MCF 10A (cell line): ENCODE data around the gene PTH1R. TPM values are rescaled to one million over a fixed set of nuclear protein-coding genes. Genes with fewer than 3 reads are reported as not detected.
A peak's percentile ranks its signal among the peaks of the same experiment; 100 is the strongest.

Source experiments
- Bru-seq: library from RNA; stranded (reverse); fragments of 400-500 nt; gene quantifications from one replicate; lab custom pipeline; 2021; lab: Mats Ljungman, UMichigan
- BruChase-seq, 2 experiments: library from RNA; stranded (reverse); fragments of 400-500 nt; gene quantifications; one replicate each; lab custom pipeline; 2021; lab: Mats Ljungman, UMichigan
- BruUV-seq: library from RNA; stranded (reverse); fragments of 400-500 nt; replicated peaks from 2 replicates; lab custom pipeline; 2021; lab: Mats Ljungman, UMichigan
- CTCF ChIA-PET: fragments of 300-600 bp; sonication (Branson Sonifier 250); formaldehyde crosslinking; extraction: SDS; loops from one replicate; lab custom pipeline; 2021; ENCODE audit warnings: antibody characterized with exemption, inconsistent platforms; lab: Yijun Ruan, JAX
- POLR2A ChIA-PET: fragments of 300-600, 350-650 bp; sonication (Branson Sonifier 250); formaldehyde crosslinking; extraction: SDS; loops from one replicate; lab custom pipeline; 2020; ENCODE audit warnings: antibody characterized with exemption, inconsistent platforms; lab: Yijun Ruan, JAX
- DNase-seq: peaks from one replicate; pipeline ENCODE4 v3.0.0-alpha.2; 2018; ENCODE audit not compliant: unreplicated experiment
- H3K27ac Mint-ChIP-seq: one replicate; pipeline ENCODE4 v1.8.0; 2022; ENCODE audit warnings: mild to moderate bottlenecking, low read depth, mixed read lengths; ENCODE audit not compliant: unreplicated experiment
- H3K27me3 Mint-ChIP-seq: one replicate; pipeline ENCODE4 v1.8.0; 2022; ENCODE audit warnings: mixed read lengths; ENCODE audit not compliant: insufficient read depth, unreplicated experiment
- H3K36me3 Mint-ChIP-seq: one replicate; pipeline ENCODE4 v1.8.0; 2022; ENCODE audit warnings: mild to moderate bottlenecking, moderate library complexity, mixed read lengths; ENCODE audit not compliant: insufficient read depth, unreplicated experiment
- H3K4me1 Mint-ChIP-seq: one replicate; pipeline ENCODE4 v1.8.0; 2022; ENCODE audit warnings: mixed read lengths; ENCODE audit not compliant: insufficient read depth, unreplicated experiment
- H3K4me3 Mint-ChIP-seq: one replicate; pipeline ENCODE4 v1.8.0; 2022; ENCODE audit warnings: mild to moderate bottlenecking, moderate library complexity, mixed read lengths; ENCODE audit not compliant: unreplicated experiment
- H3K9me3 Mint-ChIP-seq: one replicate; pipeline ENCODE4 v1.8.0; 2022; ENCODE audit warnings: mixed read lengths; ENCODE audit not compliant: unreplicated experiment
- intact Hi-C: fragments of 100-400 bp; cut with micrococcal nuclease; formaldehyde crosslinking; loops from 2 replicates; pipeline ENCODE4 v1.14.1; 2022
- long read RNA-seq: library from polyadenylated mRNA; stranded (forward); transcript quantifications from one replicate; pipeline ENCODE4 v2.0.0, GENCODE V29; 2022
- total RNA-seq: library from RNA; stranded (reverse); gene quantifications from 2 replicates; pipeline ENCODE4 v1.2.3, GENCODE V29; 2022
- TF ChIP-seq, protein P1 (sequence below): fragments of 200-600 bp; IDR thresholded peaks from one replicate; pipeline ENCODE4 v1.8.0; 2022; ENCODE audit warnings: antibody characterized with exemption, mild to moderate bottlenecking; ENCODE audit not compliant: unreplicated experiment

PTH1R gene
- total RNA-seq (not detected in 2 replicates), Bru-seq, nascent RNA (not detected), BruChase-seq, experiment 1, labeled RNA remaining after a 6-hour chase (not detected), BruChase-seq, experiment 2, labeled RNA remaining after a 2-hour chase (percentile 2 among the genes with signal in this experiment)
- long read RNA-seq = 0 reads

DNA sequence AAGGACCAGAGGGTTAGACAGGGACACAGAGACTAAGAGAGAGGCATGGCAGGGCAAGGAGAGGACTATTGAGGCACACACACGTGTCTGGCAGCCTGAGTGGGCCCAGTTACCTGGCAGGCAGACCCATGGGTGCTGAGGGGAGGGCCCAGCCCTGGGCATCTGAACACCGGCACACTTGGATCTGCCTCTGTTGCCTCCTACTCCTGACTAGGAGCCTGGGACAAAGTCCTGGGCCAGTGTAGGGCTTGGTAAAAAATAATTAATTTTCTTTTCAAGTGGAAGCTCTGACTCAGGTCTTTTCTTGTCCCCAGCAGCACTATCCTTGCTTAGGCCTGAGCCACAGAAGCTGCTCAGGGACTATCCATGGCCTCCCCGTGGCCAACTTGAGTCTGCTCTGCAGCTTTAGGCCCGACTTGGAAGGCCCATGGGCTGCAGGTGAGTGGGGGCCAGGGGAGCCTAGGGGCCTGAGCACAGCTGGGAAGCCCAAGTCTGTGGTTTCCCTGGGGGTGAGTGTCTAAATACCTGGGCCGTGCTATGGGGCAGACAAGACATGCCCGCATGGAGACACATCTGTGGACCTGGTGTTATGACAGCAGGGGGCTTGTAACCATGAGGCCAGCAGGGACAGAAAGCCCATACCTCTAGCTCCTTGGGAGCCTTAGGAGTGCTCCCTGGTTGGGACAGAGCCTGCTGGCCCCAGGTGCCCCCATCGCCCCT, at the start of gene PTH1R:
Gene PTH1R (plus strand): TSS at position 316 of the 720 bp plus-strand sequence. CDS start 5,839 bp downstream, outside the sequence.
- H3K27ac Mint-ChIP-seq = no peak within 1 kb of the TSS
- H3K4me1 Mint-ChIP-seq = no peaks in the 10 kb centered on the region
- no peaks in the 10 kb centered on the region for H3K9me3 Mint-ChIP-seq
- ChIA-PET CTCF (interaction anchor here (0.8 to 2.2 kb wide), 4 partner anchors 10 to 32 kb away, joined by 3 to 14 read pairs (median 4); no protein-coding TSS in a partner anchor), POLR2A (interaction anchor here (0.5 to 1.0 kb wide), 2 partner anchors 8 to 102 kb away, joined by 3 read pairs; partner anchors contain the start of gene NBEAL2)
- H3K4me3 Mint-ChIP-seq = no peak within 1 kb of the TSS
- intact Hi-C loops = no loop called here
- H3K36me3 Mint-ChIP-seq = no peaks in the 10 kb centered on the region
- H3K27me3 Mint-ChIP-seq = peaks cover 18% of the 10 kb centered on the region
- no peak for DNase-seq
- no TSS peak for BruUV-seq
- TF ChIP-seq, protein P1, sequence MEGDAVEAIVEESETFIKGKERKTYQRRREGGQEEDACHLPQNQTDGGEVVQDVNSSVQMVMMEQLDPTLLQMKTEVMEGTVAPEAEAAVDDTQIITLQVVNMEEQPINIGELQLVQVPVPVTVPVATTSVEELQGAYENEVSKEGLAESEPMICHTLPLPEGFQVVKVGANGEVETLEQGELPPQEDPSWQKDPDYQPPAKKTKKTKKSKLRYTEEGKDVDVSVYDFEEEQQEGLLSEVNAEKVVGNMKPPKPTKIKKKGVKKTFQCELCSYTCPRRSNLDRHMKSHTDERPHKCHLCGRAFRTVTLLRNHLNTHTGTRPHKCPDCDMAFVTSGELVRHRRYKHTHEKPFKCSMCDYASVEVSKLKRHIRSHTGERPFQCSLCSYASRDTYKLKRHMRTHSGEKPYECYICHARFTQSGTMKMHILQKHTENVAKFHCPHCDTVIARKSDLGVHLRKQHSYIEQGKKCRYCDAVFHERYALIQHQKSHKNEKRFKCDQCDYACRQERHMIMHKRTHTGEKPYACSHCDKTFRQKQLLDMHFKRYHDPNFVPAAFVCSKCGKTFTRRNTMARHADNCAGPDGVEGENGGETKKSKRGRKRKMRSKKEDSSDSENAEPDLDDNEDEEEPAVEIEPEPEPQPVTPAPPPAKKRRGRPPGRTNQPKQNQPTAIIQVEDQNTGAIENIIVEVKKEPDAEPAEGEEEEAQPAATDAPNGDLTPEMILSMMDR = no peak

DNA sequence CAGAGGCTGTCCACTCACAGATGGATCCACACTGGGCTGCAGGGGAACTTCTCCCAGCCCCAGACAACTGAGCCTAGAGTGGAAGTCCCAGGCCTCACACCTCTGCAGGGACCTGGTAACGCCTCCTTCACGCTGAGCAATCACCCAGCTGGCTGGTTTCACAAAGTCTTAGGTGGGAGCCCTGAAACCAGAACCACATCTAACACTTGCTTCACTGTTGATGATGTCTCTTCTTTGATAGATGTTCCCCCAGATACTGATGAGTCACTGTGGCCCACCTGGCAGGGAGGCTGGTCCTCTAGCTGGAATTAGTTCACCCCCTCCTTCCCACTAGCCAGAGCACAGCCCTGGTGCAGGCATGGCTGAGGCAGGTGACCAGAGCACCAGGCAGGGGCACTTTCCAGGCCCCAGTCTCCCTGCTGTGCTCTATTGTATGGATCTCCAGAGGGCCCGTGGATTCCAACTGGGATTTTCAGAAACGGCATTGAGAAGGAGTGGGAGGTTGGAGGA, 47.8 kb upstream of the PTH1R start:
- no peaks in the 10 kb centered on the region for H3K27me3 Mint-ChIP-seq

GRCh38 chr3:46830801-46831200, 46.7 kb upstream of the PTH1R start:
- Mint-ChIP-seq H3K27ac (no peak overlapping the region), H3K4me3 (no peak overlapping the region), H3K9me3 (peaks cover 7% of the 10 kb centered on the region), H3K4me1 (no peaks in the 10 kb centered on the region), H3K27me3 (no peaks in the 10 kb centered on the region), H3K36me3 (no peaks in the 10 kb centered on the region)
- TF ChIP-seq, protein P1 = no peak
- no TSS peak for BruUV-seq
- CTCF ChIA-PET = no interaction called here
- POLR2A ChIA-PET = no interaction called here
- DNase-seq = no peak
- intact Hi-C loops = no loop called here

More for the DNA sequence above, 47.8 kb upstream of the PTH1R start:
- intact Hi-C loops = no loop called here
- Mint-ChIP-seq H3K27ac (no peak overlapping the region), H3K4me1 (no peaks in the 10 kb centered on the region), H3K9me3 (peaks cover 3% of the 10 kb centered on the region), H3K4me3 (no peak overlapping the region), H3K36me3 (no peaks in the 10 kb centered on the region)
- no peak for DNase-seq
- TF ChIP-seq, protein P1 = no peak
- POLR2A ChIA-PET = no interaction called here
- CTCF ChIA-PET = no interaction called here
- no TSS peak for BruUV-seq

- Mint-ChIP-seq H3K4me1 (no peaks in the 10 kb centered on the region), H3K9me3 (peaks cover 7% of the 10 kb centered on the region), H3K27ac (no peak overlapping the region), H3K4me3 (no peak overlapping the region), H3K27me3 (no peaks in the 10 kb centered on the region), H3K36me3 (no peaks in the 10 kb centered on the region)
- TF ChIP-seq, protein P1 = no peak
- no TSS peak for BruUV-seq
- POLR2A ChIA-PET = no interaction called here
- intact Hi-C loops = no loop called here
- CTCF ChIA-PET = no interaction called here
- no peak for DNase-seq
Observed at GRCh38 chr3:46831316-46831715, 46.2 kb upstream of the PTH1R start.
